ENCODE data around the gene BAAT. TPM values are rescaled to one million over a fixed set of nuclear protein-coding genes. Genes with fewer than 3 reads are reported as not detected.
"Not testable (repeated sequence)": the region's sequence is repeated elsewhere in the genome, so short reads cannot be mapped to it uniquely, and the experiment has no call there.

The BAAT gene
- total and polyA plus RNA-seq, 2 of the 13 experiments (the other 11 are each of a cell fraction or from before 2014, with no cell fraction given), result 0.71 to 7.9 TPM

GRCh38 chr9:101327422-101327909 lies 57.3 kb downstream of the BAAT start (continued):
- TF ChIP-seq HNF1A (IDR thresholded peaks at IDR 0.05; ENCODE audit: low read depth) (peak; percentile 82), HNF1A (CRISPR knock-in tag; IDR thresholded peaks at IDR 0.05; ENCODE audit: borderline replicate concordance) (peak; percentile 92; the same call in 1 of the 2 replicates), FOXK2 (IDR thresholded peaks at IDR 0.05) (peak; percentile 77), FOXA3 (CRISPR knock-in tag; IDR thresholded peaks at IDR 0.05) (peak; percentile 84), CREM (IDR thresholded peaks at IDR 0.05) (peak; percentile 80), ZSCAN31 (CRISPR knock-in tag; IDR thresholded peaks at IDR 0.05; ENCODE audit: low read depth) (0 out of 2 replicates have a peak, but pooled peaks have one; percentile 31), NKX3-1 (CRISPR knock-in tag; IDR thresholded peaks at IDR 0.05) (0 out of 2 replicates have a peak, but pooled peaks have one; percentile 42), ZFY (CRISPR knock-in tag; IDR thresholded peaks at IDR 0.05) (0 out of 2 replicates have a peak, but pooled peaks have one; percentile 36), ZZZ3 (CRISPR knock-in tag; IDR thresholded peaks at IDR 0.05; ENCODE audit: borderline replicate concordance) (0 out of 2 replicates have a peak, but pooled peaks have one; percentile 18), GFI1 (CRISPR knock-in tag; IDR thresholded peaks at IDR 0.05; ENCODE audit: borderline replicate concordance) (peak; percentile 77)
- TF ChIP-seq, protein P1, sequence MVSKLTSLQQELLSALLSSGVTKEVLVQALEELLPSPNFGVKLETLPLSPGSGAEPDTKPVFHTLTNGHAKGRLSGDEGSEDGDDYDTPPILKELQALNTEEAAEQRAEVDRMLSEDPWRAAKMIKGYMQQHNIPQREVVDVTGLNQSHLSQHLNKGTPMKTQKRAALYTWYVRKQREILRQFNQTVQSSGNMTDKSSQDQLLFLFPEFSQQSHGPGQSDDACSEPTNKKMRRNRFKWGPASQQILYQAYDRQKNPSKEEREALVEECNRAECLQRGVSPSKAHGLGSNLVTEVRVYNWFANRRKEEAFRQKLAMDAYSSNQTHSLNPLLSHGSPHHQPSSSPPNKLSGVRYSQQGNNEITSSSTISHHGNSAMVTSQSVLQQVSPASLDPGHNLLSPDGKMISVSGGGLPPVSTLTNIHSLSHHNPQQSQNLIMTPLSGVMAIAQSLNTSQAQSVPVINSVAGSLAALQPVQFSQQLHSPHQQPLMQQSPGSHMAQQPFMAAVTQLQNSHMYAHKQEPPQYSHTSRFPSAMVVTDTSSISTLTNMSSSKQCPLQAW (CRISPR knock-in tag; IDR thresholded peaks at IDR 0.05), result peak; percentile 80
- not testable (repeated sequence) for TF ChIP-seq CREM (CRISPR knock-in tag; IDR thresholded peaks at IDR 0.05)
- TF ChIP-seq, protein P2, sequence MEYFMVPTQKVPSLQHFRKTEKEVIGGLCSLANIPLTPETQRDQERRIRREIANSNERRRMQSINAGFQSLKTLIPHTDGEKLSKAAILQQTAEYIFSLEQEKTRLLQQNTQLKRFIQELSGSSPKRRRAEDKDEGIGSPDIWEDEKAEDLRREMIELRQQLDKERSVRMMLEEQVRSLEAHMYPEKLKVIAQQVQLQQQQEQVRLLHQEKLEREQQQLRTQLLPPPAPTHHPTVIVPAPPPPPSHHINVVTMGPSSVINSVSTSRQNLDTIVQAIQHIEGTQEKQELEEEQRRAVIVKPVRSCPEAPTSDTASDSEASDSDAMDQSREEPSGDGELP (IDR thresholded peaks at IDR 0.05; ENCODE audit: borderline replicate concordance, low read depth), result peak; percentile 38; the same call in 1 of the 2 replicates

Data from HepG2 (cell line).